GM21423 (cell line): ENCODE measurements around the gene NUDT2.

ENCODE experiments used
- ATAC-seq: cut with Tn5 transposase; IDR thresholded peaks from one replicate; pipeline ENCODE4 v1.9.1; 2021; ENCODE audit warnings: mild to moderate bottlenecking, moderate library complexity; ENCODE audit not compliant: unreplicated experiment

NUDT2 gene

GRCh38 chr9:34383904-34384303, 54.5 kb downstream of the NUDT2 start:
- no peak for ATAC-seq

- ATAC-seq, result no peak
These were observed 55.2 kb downstream of the NUDT2 start for GRCh38 chr9:34384368-34385165.

GRCh38 chr9:34385561-34386230, 56.3 kb downstream of the NUDT2 start:
- no peak for ATAC-seq

GRCh38 chr9:34386656-34387055, 57.3 kb downstream of the NUDT2 start:
- no peak for ATAC-seq

DNA sequence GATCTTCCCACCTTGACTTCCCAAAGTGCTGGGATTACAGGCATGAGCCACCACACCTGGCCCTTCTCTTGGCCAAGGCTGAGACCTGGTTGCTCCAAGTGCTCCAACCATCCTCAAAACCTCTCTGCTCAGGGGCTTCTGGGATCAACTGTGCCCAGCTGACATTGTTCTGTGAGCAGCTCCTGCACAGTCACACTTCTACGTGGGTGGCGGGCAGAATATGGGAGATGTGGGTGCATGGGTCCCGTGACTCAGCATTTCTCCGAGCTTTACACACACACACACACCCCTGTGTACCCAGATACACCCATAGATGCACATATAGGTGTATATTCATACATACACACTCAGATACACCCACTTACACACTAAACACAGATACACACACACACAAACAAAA, 57.9 kb downstream of the NUDT2 start:
- no peak for ATAC-seq

GRCh38 chr9:34392511-34392910, 63.1 kb downstream of the NUDT2 start:
- no peak for ATAC-seq
